ENCODE results near the gene IL22.

IL22 gene

GRCh38 chr12:68253504-68253903 is at the start of gene IL22:
Gene IL22 (minus strand): TSS chr12:68253604. CDS start chr12:68253448, 156 bp downstream.
- DNase-seq (ENCODE audit: insufficient read length, low spot score) (no peak), FAIRE-seq (no peak)

GRCh38 chr12:68297929-68298328 is 44.5 kb upstream of the IL22 start:
- no peak for DNase-seq (ENCODE audit: insufficient read length, low spot score)
- no peak for FAIRE-seq

DNA sequence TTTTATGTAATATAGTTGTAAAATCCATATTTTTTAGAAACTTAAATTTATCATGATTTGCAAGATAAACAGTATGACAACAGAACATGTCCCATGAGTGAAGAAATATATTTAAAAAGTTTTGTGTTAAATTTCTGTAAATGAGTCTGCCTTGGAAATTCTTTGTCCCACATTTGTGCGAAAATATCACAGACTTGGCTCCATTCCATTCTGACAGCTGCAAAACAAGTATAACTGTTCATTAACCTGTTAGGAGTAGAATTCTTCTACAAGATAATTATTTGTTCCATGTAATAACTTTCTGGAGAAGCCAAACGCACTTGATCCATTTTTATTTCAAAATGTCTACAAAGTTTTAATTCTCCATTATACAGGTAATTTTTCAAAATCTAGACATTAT is 40.8 kb upstream of the IL22 start:
- no peak for DNase-seq (ENCODE audit: insufficient read length, low spot score)

DNA sequence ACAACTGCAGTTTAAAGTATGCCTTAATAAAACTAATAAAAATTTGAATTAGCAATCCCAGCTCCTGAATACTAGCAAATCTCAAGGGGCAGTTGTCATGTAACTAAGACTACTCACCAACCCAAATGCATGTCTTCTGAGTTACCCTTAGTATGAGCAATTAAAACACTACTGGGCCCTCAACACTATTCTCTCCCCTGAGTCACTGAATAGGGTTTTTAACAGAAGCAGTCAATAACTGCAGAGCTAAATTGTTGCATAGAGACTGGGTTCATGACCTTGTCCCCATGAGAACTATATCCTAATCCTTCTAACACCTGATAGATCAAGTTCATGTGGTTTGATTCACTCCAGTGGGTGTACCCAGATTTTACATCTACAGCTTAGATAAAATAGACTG is 39.9 kb upstream of the IL22 start:
- DNase-seq (ENCODE audit: insufficient read length, low spot score) = no peak
- no peak for FAIRE-seq

More for the DNA sequence above, 40.8 kb upstream of the IL22 start:
- FAIRE-seq = no peak

GRCh38 chr12:68292151-68292943 is 38.9 kb upstream of the IL22 start:
- DNase-seq (ENCODE audit: insufficient read length, low spot score) (no peak), FAIRE-seq (no peak)

GRCh38 chr12:68291396-68292036 is 38.1 kb upstream of the IL22 start:
- FAIRE-seq (no peak), DNase-seq (ENCODE audit: insufficient read length, low spot score) (no peak)

DNA sequence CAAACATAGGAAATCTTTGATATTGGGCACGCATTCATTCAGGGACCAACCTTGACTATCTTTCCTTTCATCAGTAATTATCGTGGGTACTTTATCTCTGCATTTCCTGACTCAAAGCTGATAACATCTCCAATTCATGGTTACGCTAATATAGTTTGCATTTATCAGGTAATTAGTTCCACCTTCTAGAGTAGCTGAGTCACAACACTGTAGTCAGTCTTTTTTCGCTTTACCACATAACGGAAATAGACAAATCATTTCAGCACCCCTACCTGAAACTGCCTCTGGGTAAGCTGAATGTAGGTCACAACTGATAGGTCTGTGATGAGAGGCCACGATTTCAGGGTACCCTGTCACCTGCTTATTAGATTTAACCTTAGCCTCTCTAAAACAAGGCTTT is 36.7 kb upstream of the IL22 start:
- DNase-seq (ENCODE audit: insufficient read length, low spot score) = no peak
- no peak for FAIRE-seq

GRCh38 chr12:68287106-68287505 is 33.7 kb upstream of the IL22 start:
- no peak for DNase-seq (ENCODE audit: insufficient read length, low spot score)
- no peak for FAIRE-seq

DNA sequence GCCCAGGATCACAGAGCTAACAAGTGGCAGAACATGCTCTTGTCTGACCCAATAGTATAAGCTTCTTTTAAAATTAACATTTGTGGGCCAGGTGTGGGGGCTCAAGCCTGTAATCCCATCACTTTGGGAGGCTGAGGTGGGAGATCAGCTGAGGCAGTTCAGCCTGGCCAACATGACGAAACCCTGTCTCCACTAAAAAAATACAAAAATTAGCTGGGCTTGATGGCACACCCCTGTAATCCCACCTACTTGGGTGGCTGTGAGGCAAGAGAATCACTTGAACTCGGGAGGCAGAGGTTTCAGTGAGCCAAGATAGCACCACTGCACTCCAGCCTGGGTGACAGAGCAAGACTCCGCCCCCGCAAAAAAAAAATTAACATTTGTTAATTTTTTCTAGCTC is 33.0 kb upstream of the IL22 start:
- FAIRE-seq = no peak
- DNase-seq (ENCODE audit: insufficient read length, low spot score) = no peak

- FAIRE-seq (no peak), DNase-seq (ENCODE audit: insufficient read length, low spot score) (no peak)
Measured at GRCh38 chr12:68285541-68285940, 32.1 kb upstream of the IL22 start.

DNA sequence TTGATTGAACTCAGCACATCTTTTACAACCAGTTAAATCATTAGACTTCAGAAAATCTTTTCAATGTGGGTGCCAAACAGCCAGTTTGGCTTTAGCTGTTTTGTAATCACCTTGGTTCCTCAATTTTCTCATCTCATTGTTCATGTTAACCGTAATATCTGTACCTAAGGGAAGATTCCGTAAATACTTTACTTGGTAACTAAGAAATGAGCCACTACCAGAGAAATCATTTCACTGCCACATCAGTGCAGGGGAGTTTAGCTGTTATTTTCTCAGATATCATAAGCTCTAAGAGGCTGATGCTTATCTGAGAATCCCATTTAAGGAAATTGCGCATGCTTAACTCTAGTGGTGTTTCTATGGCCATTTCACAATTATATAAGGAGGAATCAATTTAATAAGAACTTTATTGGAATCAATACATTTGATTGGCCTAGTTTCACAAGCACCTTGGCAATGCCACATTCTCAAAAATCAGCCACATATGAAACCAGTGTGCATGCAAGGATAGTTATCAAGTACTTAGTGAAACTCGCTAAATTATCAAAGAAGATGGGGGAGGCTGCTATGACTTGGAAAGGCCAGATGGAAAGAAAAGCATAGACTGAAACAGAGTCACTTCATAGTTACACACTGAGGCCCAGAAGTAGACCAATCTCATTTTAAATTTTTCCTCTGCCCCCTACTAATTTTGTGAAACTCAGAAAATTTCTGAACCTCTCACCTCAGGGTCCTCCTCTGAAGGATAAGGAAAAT is 28.1 kb upstream of the IL22 start:
- DNase-seq (ENCODE audit: insufficient read length, low spot score) = no peak
- no peak for FAIRE-seq

- no peak for DNase-seq (ENCODE audit: insufficient read length, low spot score)
Measured at GRCh38 chr12:68280240-68280639, 26.8 kb upstream of the IL22 start.

GRCh38 chr12:68279227-68280054 is 26.0 kb upstream of the IL22 start:
- FAIRE-seq = no peak

More at GRCh38 chr12:68280240-68280639, 26.8 kb upstream of the IL22 start:
- FAIRE-seq = no peak

GRCh38 chr12:68276402-68276930 is 23.1 kb upstream of the IL22 start:
- no peak for DNase-seq (ENCODE audit: insufficient read length, low spot score)
- FAIRE-seq = no peak

More at GRCh38 chr12:68279227-68280054, 26.0 kb upstream of the IL22 start:
- DNase-seq (ENCODE audit: insufficient read length, low spot score) = no peak

DNA sequence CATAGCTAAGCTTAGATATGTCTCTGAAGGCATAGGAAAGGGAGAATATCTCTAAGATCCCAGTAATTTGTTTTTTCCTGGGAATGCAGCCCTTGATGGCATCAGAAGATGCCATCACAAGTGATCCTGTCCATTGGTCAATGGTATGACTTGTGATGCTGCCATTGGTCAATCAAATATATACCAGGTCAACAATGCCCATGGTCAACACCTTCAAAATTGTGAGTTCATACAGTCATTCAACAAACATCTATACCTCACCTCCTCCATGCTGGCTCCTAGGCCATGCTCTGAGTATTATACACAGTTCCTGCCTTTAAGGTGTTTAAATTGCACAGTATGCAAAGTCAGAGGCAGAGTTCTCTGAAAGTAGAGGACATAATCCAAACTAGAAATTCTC is 19.3 kb upstream of the IL22 start:
- FAIRE-seq (no peak), DNase-seq (ENCODE audit: insufficient read length, low spot score) (no peak)

DNA sequence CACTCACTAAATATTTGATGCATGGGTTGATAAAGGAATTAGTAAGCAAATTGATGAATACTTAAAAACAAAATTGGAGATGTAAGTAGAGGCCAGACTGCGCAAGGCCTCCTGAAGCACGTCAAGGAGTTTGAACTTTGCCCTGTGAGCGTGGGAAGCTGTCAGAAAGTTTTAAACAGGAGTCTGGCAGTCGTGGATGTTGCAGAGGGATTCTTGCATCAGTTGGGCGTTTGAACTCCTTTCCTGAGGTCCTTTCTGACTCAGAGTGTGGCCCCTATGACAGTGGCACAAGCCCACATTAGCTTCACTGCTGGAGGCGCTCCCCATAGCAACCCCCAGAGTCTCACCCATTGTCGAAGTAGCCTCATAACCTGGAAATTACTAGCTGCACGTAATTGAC is 17.9 kb upstream of the IL22 start:
- FAIRE-seq (no peak), DNase-seq (ENCODE audit: insufficient read length, low spot score) (no peak)

DNA sequence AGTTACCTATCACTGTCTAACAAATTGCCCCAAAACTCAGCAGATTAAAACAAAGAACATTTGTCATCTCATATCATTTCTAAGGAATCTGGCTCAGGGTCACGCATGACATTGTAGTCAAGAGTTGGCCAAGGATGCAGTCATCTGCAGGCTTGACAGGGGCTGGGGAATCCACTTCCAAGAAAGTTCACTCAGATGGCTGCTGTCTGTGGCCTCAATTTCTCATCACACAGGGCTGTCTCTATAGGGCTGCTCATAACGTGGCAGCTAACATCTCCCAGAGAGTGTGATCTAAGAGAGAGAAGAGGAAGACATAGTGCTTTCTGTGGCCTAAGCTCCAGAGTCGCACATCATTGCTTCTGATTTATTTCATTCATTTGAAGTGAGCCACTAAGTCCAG is 17.0 kb upstream of the IL22 start:
- DNase-seq (ENCODE audit: insufficient read length, low spot score) = no peak
- FAIRE-seq = no peak

GRCh38 chr12:68269779-68270178 is 16.4 kb upstream of the IL22 start:
- no peak for DNase-seq (ENCODE audit: insufficient read length, low spot score)
- FAIRE-seq = no peak

DNA sequence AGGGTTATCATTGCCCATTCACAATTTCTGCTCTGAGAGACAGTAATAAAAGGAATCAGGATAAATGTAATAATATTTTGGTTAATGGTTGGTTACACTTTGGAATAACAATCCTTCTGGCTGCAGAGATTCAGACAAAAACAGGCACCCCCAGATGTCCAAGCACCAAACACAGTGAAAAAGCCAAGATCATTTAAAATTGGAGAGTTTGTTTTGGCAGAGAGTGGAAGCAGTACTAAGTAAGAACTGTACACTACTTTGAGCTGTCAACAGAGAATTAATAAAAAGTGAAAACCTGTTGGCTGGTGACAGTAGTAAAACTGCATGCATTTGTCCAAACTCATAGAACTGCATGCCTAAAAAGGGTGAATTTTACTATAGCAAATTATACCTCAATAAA is 15.6 kb upstream of the IL22 start:
- DNase-seq (ENCODE audit: insufficient read length, low spot score) = no peak
- FAIRE-seq = no peak

- no peak for FAIRE-seq
- no peak for DNase-seq (ENCODE audit: insufficient read length, low spot score)
Measured at GRCh38 chr12:68267892-68268396, 14.5 kb upstream of the IL22 start.
